Renal pelvis (tissue), 12 donors: ENCODE measurements around the gene ZNF410. TPM values are rescaled to one million over a fixed set of nuclear protein-coding genes. Genes with fewer than 3 reads are reported as not detected.
"Not testable (repeated sequence)": the region's sequence is repeated elsewhere in the genome, so short reads cannot be mapped to it uniquely, and the experiment has no call there.

Experiments used
- DNase-seq: peaks from one replicate; pipeline ENCODE4 v3.0.0-alpha.2; 2013
- long read RNA-seq, 16 experiments: transcript quantifications; one replicate each; lab custom pipeline, GENCODE V29; 2026
- polyA plus RNA-seq, 3 donors: library from polyadenylated mRNA; unstranded; fragments of 120-200 nt; gene quantifications; one replicate each; pipeline ENCODE4 v1.2.1, GENCODE V29; 2013; ENCODE audit not compliant: insufficient read length in 3 of 3

Gene ZNF410, protein sequence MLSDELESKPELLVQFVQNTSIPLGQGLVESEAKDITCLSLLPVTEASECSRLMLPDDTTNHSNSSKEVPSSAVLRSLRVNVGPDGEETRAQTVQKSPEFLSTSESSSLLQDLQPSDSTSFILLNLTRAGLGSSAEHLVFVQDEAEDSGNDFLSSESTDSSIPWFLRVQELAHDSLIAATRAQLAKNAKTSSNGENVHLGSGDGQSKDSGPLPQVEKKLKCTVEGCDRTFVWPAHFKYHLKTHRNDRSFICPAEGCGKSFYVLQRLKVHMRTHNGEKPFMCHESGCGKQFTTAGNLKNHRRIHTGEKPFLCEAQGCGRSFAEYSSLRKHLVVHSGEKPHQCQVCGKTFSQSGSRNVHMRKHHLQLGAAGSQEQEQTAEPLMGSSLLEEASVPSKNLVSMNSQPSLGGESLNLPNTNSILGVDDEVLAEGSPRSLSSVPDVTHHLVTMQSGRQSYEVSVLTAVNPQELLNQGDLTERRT
- 10 to 100 TPM; 53.3 to 68.1 (median 56.1) TPM for polyA plus RNA-seq
- long read RNA-seq, donor 1, partial matches to known transcripts: 0 of 3 reads
- long read RNA-seq, donor 1, other reads (novel, unspliced or antisense): 0 of 3 reads
- long read RNA-seq, donor 2, transcript ZNF410-211 (12 exons, 2,601 nt): major isoform, 8 of 9 reads
- long read RNA-seq, donor 2, partial matches to known transcripts: 0 of 9 reads
- long read RNA-seq, donor 2, other reads (novel, unspliced or antisense): 0 of 9 reads
- long read RNA-seq, donor 3, transcript ZNF410-211 (12 exons, 2,601 nt): major isoform, 7 of 8 reads
- long read RNA-seq, donor 3, partial matches to known transcripts: 0 of 8 reads
- long read RNA-seq, donor 3, other reads (novel, unspliced or antisense): 0 of 8 reads
- long read RNA-seq, donor 4, transcript ZNF410-211 (12 exons, 2,601 nt): major isoform, 9 of 26 reads
- long read RNA-seq, donor 4, partial matches to known transcripts: 14 of 26 reads
- long read RNA-seq, donor 4, other reads (novel, unspliced or antisense): 0 of 26 reads
- long read RNA-seq, donor 5, partial matches to known transcripts: 0 of 2 reads
- long read RNA-seq, donor 5, other reads (novel, unspliced or antisense): 0 of 2 reads
- long read RNA-seq, donor 6, transcript ZNF410-211 (12 exons, 2,601 nt): major isoform, 6 of 6 reads
- long read RNA-seq, donor 6, partial matches to known transcripts: 0 of 6 reads
- long read RNA-seq, donor 6, other reads (novel, unspliced or antisense): 0 of 6 reads
- long read RNA-seq, donor 7, transcript ZNF410-211 (12 exons, 2,601 nt): major isoform, 6 of 14 reads
- long read RNA-seq, donor 7, partial matches to known transcripts: 8 of 14 reads
- long read RNA-seq, donor 7, other reads (novel, unspliced or antisense): 0 of 14 reads
- long read RNA-seq, donor 8: 0 reads
- long read RNA-seq, donor 9, transcript ZNF410-211 (12 exons, 2,601 nt): major isoform, 8 of 27 reads
- long read RNA-seq, donor 9, partial matches to known transcripts: 18 of 27 reads
- long read RNA-seq, donor 9, other reads (novel, unspliced or antisense): 0 of 27 reads
- long read RNA-seq, donor 10, transcript ZNF410-211 (12 exons, 2,601 nt): major isoform, 7 of 10 reads
- long read RNA-seq, donor 10, partial matches to known transcripts: 0 of 10 reads
- long read RNA-seq, donor 10, other reads (novel, unspliced or antisense): 0 of 10 reads
- long read RNA-seq, donor 11, partial matches to known transcripts: 9 of 16 reads
- long read RNA-seq, donor 11, other reads (novel, unspliced or antisense): 0 of 16 reads
- long read RNA-seq, donor 12, transcript ZNF410-211 (12 exons, 2,601 nt): major isoform, 9 of 9 reads
- long read RNA-seq, donor 12, partial matches to known transcripts: 0 of 9 reads
- long read RNA-seq, donor 12, other reads (novel, unspliced or antisense): 0 of 9 reads
- long read RNA-seq, donor 13, partial matches to known transcripts: 0 of 12 reads
- long read RNA-seq, donor 13, other reads (novel, unspliced or antisense): 9 of 12 reads
- long read RNA-seq, donor 14: 0 reads
- long read RNA-seq, donor 15: 0 reads
- long read RNA-seq, donor 16, partial matches to known transcripts: 0 of 4 reads
- long read RNA-seq, donor 16, other reads (novel, unspliced or antisense): 0 of 4 reads

DNA sequence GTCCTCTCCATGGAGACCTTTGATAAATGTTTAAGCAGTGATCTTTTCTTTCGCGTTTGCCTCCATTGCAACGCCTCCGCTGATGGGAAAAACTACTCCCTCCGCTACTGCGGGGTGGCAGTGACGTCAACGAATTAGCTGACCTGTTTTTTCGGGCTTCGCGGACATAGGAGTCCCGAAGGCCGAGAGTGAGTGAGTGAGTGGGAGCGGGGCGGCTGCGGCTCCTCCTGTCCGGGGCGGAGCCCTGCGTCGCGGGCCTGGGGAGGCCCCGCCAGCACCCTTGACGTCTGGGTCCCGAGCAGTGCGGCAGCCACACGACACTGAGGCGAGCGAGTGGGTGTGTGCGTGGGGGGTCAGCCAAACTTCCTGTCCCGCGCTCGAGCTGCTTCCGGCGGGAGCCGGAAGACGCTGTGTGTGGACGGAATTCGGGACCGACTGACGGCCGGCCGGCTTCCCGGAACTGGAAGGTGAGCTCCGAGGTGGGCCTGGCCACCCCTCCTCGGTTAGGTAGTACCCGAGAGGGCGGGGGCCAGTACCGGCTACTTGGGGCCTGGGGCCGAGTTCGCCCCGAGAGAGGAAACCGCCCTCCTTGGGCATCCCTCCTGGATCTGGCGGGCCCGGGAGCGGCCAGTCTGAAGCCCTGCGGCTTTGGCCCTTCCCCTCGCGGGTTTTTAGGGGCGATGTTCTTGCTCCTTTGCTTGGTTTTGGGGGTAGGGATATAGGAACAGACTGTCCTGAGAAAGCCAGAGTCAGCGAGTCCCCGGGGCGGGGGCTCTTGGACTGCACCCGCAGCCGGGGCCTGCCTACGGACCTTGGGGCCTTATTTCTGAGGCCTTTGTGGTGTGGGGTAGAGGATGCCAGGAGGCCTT lies at the start of gene ZNF410:
TSS of gene ZNF410 (plus strand) at position 411 of the 869 bp plus-strand sequence. CDS start 5,317 bp downstream, outside the sequence.
- peak; percentile 93 for DNase-seq

GRCh38 chr14:73838293-73839034 lies 48.2 kb upstream of the ZNF410 start:
- DNase-seq: not testable (repeated sequence)

GRCh38 chr14:73842201-73842600 lies 44.5 kb upstream of the ZNF410 start:
- DNase-seq: no peak

DNA sequence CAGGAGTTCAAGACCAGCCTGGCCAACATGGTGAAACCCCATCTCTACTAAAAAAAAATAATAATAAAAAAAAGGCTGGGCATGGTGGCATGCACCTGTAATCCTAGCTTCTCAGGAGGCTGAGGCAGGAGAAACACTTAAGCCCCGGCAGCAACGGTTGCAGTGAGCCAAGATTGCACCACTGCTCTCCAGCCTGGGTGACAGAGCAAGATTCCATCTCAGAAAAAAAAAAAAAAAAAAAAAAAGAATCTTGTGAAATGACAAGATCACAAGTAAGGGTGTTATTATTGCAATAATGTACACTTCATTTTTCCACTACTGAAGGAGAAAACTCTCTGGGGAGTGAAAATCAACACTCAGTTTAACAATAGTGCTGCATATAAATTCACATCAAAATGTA lies 43.8 kb upstream of the ZNF410 start:
- DNase-seq: no peak

DNA sequence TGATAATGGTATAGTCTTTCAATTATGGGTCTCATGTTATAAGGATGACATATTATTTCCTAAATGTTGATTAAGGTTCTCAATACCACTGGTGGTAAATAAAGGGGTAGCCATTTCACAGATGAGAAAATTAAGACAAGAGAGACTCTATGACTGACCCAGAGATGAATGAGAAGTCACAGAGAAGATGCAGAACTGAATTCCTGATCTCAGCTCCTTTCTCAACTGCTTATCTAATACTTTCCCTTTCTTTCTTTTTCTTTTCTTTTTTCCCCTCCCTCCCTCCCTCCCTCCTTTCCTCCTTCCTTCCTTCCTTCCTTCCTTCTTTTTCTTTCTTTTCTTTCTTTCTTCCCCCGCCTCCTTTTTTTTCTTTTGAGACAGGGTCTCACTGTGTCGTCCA lies 43.4 kb upstream of the ZNF410 start:
- no peak for DNase-seq

- no peak for DNase-seq
Observed at GRCh38 chr14:73846947-73847346, 39.7 kb upstream of the ZNF410 start.

- DNase-seq: peak; percentile 48
Observed at GRCh38 chr14:73851000-73851399, 35.7 kb upstream of the ZNF410 start.

DNA sequence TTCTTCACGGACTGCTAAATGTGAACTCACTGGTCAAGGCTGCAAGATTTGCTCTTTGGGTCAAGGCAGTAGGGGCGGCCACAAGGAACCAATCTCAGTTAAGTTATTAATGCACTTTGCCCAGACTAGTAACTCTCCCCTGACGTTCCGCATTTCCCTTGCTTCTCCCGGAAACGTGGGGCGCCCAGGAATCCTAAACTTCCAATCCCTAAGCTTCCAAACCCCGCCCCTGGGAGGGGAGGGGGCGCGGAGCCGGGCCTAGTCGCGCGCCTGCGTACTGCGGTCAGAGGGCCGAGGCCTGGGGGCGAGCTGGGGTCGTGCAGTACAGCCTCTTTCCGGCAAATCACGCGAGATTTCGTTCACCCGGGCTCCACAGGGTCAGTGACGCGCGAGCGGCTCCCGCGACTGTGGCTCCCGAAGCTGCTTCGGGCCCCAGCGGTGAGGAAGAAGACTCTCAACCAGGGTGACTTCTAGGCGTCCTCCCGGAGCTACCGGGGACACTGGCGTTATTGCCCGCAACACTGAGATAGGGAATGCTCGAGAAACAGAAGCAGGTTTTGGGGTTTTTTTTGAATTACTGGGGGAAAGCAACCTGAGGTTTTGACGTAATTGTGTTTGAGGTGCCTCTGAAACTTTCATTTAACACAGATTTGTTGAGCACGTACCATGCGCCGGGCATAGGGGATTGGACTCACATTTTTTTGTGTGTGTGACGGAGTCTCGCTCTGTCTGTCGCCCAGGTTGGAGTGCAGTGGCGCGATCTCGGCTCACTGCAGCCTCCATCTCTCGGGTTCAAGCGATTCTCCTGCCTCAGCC lies 34.9 kb upstream of the ZNF410 start, which contains the start of gene PTGR2:
TSS of gene PTGR2 (plus strand) at position 265 of the 816 bp plus-strand sequence. CDS start 7,032 bp downstream, outside the sequence.
- peak; percentile 97 for DNase-seq

DNA sequence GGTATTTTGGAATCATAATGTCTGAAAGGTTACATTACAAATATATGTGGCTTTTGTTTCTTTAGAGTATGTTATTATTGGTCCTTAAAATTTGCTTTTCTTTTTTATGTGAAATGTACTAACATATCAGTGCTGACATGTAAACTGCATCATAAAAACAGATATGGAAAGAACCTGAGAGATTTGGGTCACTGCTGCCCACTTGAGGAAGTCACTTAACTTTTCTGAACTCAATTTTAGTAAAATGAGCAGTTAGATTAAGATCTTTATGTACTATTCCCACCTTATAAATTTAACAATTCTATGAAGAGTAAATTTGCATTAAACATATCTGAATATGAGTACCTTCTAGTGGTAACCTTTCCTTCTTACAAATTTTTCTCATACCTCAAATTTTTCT lies 27.5 kb upstream of the ZNF410 start:
- DNase-seq: no peak

- DNase-seq: no peak
Observed at GRCh38 chr14:73861073-73861472, 25.6 kb upstream of the ZNF410 start.

DNA sequence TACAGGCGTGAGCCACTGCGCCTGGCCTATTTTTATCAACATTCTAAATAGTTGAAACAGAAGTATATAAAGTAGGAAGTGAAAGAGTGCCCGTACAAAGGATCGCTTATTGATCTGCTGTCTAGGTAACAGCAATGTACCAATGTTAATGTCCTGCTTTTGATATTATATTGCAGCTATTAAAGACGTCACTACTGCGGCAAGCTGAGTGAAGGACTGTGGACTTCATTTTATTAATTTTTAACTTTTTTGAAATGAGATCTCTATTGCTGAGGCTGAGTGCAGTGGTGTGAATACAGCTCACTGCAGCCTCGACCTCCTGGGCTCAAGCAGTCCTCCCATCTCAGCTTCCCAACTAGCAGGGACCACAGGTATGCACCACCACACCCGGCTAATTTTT lies 24.2 kb upstream of the ZNF410 start:
- no peak for DNase-seq

GRCh38 chr14:73863209-73863608 lies 23.4 kb upstream of the ZNF410 start:
- no peak for DNase-seq

DNA sequence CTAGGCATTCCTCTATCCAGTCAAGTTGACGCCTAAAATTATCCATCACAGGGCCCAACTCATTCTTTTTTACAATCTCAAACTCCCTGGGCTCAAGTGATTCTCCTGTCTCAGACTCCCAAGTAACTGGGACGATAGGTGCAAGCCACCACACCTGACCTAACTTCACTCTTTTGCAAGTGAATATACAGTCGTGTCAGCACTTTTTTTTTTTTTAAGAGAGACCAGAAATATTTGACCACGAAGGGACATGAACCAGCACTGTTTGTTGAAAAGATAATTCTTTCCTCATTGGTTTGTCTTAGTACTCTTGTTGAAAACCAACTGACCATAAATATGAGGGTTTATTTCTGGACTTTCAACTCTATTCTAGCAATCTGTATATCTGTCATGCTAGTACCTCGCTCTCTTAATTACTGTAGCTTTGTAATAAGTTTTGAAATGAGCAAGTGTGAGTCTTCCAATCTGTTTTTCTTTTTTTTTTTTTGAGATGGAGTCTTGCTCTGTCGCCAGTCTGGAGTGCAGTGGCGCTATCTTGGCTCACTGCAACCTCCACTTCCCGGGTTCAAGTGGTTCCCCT lies 21.0 kb upstream of the ZNF410 start:
- no peak for DNase-seq

- DNase-seq: not testable (repeated sequence)
Observed at GRCh38 chr14:73869754-73870153, 16.9 kb upstream of the ZNF410 start.

- DNase-seq: no peak
Observed at GRCh38 chr14:73870525-73871235, 16.0 kb upstream of the ZNF410 start.

- DNase-seq: no peak
Observed at GRCh38 chr14:73873660-73874059, 13.0 kb upstream of the ZNF410 start.
